HepG2 (cell line): ENCODE data around the gene TRMT112. TPM values are rescaled to one million over a fixed set of nuclear protein-coding genes. Genes with fewer than 3 reads are reported as not detected.
A peak's percentile ranks its signal among the peaks of the same experiment; 100 is the strongest.

ENCODE experiments used
- ARNT2 ChIP-seq: sonication (generic); formaldehyde crosslinking; IDR thresholded peaks from 2 replicates; pipeline ENCODE4 v1.8.0; 2022; ENCODE audit warnings: mild to moderate bottlenecking, low read depth, missing genetic modification reagents, moderate library complexity
- FOXP4 ChIP-seq: sonication (generic); formaldehyde crosslinking; IDR thresholded peaks from 2 replicates; pipeline ENCODE4 v1.4.0; 2020; ENCODE audit warnings: missing genetic modification reagents
- KLF16 ChIP-seq, 2 experiments: sonication (generic) in 1 of 2; formaldehyde crosslinking in 1 of 2; IDR thresholded peaks; 2 replicates each; pipeline versions ENCODE4 v1.6.1 to v1.8.0; 2016 to 2023; ENCODE audit warnings: missing genetic modification reagents in 2 of 2, missing compliant biosample characterization in 1 of 2
- SIN3B ChIP-seq: fragments of 150-350 bp; IDR thresholded peaks from 2 replicates; pipeline ENCODE4 v1.6.1; 2014; ENCODE audit warnings: low read length
- USF2 ChIP-seq, 2 experiments: sonication (generic) in 1 of 2; formaldehyde crosslinking in 1 of 2; IDR thresholded peaks; 2 replicates each; pipeline versions ENCODE4 v1.5.1 to v1.6.1; 2011 to 2020; ENCODE audit warnings: borderline replicate concordance in 1 of 2, low read depth in 1 of 2, low read length in 1 of 2, mild to moderate bottlenecking in 1 of 2, missing genetic modification reagents in 1 of 2, moderate library complexity in 1 of 2
- ZC3H4 ChIP-seq: sonication (generic); formaldehyde crosslinking; IDR thresholded peaks from 2 replicates; pipeline ENCODE4 v1.4.0; 2020; ENCODE audit warnings: missing genetic modification reagents, borderline replicate concordance
- ZNF20 ChIP-seq: sonication (generic); formaldehyde crosslinking; IDR thresholded peaks from 2 replicates; pipeline ENCODE4 v1.4.0; 2020; ENCODE audit warnings: mild to moderate bottlenecking, moderate library complexity, missing genetic modification reagents
- ZNF407 ChIP-seq: sonication (generic); formaldehyde crosslinking; IDR thresholded peaks from one replicate; pipeline ENCODE4 v1.5.1; 2020; ENCODE audit warnings: mild to moderate bottlenecking, missing genetic modification reagents; ENCODE audit errors: not compliant biosample characterization
- ZNF446 ChIP-seq: sonication (generic); formaldehyde crosslinking; IDR thresholded peaks from 2 replicates; pipeline ENCODE4 v1.5.0; 2020; ENCODE audit warnings: mild to moderate bottlenecking, missing genetic modification reagents
- ZNF678 ChIP-seq: sonication (generic); formaldehyde crosslinking; IDR thresholded peaks from 2 replicates; pipeline ENCODE4 v1.4.0; 2020; ENCODE audit warnings: mild to moderate bottlenecking, missing genetic modification reagents
- polyA plus RNA-seq, 8 experiments: library from polyadenylated mRNA; depleted of rRNA in 3 of 8; stranded (reverse) in 7 of 8; unstranded in 1 of 8; fragments of >200 nt; fragmentation: Illumina TruSeq in 4 of 8; extraction: Trizol in 4 of 8; gene quantifications; 2 replicates each; pipeline versions ENCODE4 v1.2.1 to v1.2.3, GENCODE V29; 2011 to 2016; ENCODE audit warnings: low read depth in 4 of 8, missing spikeins in 1 of 8, mixed read lengths in 1 of 8; ENCODE audit not compliant: insufficient read depth in 1 of 8
- total RNA-seq, 5 experiments: library from RNA; depleted of rRNA; stranded (reverse); fragments of >200 nt; fragmentation: Illumina TruSeq; extraction: Trizol; gene quantifications; 2 replicates each; pipeline ENCODE4 v1.2.3, GENCODE V29; 2016; ENCODE audit warnings: low read depth in 1 of 5
- TF ChIP-seq, protein P1 (sequence below): sonication (generic); formaldehyde crosslinking; IDR thresholded peaks from 2 replicates; pipeline ENCODE4 v1.9.0; 2022; ENCODE audit warnings: low read depth, missing genetic modification reagents

Gene TRMT112
- total and polyA plus RNA-seq, 2 of the 13 experiments (the other 11 are each of a cell fraction or from before 2014, with no cell fraction given), result 186 to 409 TPM

DNA sequence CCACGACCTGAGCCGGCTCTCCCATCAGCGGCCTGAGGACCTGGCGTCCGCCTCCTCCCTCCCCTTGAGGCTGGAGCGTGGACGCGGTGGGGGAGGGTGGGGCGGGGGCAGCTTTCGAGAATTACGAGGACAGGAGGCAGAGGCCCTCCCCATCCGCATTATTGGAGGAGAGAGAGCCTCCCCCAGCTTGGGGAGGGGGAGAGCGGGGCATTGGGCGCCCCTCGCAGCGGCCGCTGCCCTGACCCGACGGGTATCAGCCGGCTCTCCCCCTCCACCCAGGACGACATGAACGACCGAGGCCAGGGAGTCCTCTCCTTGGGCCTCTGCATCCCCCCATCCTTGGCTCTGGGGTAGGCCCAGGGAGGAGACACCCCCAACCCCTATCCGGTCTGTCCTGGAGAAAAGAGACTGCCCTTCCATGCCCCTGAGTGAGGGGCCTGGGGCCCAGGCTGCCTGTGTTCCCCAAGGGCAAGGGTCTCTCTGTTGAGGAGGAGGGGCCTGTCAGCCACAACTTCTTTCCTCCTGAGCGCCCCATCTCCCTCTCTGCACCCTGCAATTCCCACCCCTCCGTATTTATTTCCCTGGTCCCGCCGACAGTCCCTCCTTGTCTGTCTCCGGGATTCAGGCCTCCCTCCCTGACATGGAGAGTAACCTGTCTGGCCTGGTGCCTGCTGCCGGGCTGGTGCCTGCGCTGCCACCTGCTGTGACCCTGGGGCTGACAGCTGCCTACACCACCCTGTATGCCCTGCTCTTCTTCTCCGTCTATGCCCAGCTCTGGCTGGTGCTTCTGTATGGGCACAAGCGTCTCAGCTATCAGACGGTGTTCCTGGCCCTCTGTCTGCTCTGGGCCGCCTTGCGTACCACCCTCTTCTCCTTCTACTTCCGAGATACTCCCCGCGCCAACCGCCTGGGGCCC lies 31.2 kb downstream of the TRMT112 start (continued):
- TF ChIP-seq FOXP4 (CRISPR knock-in tag) (0 out of 2 replicates have a peak, but pooled peaks have one; percentile 3), ARNT2 (CRISPR knock-in tag) (no peak), USF2 (IDR thresholded peaks at IDR 0.05; ENCODE audit: low read depth, low read length) (no peak), USF2 (CRISPR knock-in tag; IDR thresholded peaks at IDR 0.05; ENCODE audit: borderline replicate concordance) (no peak), ZNF407 (CRISPR knock-in tag) (peak; percentile 81), ZNF20 (CRISPR knock-in tag) (no peak), ZNF678 (CRISPR knock-in tag) (no peak), ZC3H4 (CRISPR knock-in tag) (no peak), KLF16 (CRISPR knock-in tag; IDR thresholded peaks at IDR 0.05) (no peak), ZNF446 (CRISPR knock-in tag) (no peak), SIN3B (no peak)
- TF ChIP-seq, protein P1, sequence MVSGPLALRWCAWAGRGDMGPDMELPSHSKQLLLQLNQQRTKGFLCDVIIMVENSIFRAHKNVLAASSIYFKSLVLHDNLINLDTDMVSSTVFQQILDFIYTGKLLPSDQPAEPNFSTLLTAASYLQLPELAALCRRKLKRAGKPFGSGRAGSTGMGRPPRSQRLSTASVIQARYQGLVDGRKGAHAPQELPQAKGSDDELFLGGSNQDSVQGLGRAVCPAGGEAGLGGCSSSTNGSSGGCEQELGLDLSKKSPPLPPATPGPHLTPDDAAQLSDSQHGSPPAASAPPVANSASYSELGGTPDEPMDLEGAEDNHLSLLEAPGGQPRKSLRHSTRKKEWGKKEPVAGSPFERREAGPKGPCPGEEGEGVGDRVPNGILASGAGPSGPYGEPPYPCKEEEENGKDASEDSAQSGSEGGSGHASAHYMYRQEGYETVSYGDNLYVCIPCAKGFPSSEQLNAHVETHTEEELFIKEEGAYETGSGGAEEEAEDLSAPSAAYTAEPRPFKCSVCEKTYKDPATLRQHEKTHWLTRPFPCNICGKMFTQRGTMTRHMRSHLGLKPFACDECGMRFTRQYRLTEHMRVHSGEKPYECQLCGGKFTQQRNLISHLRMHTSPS (CRISPR knock-in tag), result 0 out of 2 replicates have a peak, but pooled peaks have one; percentile 46
